HepG2 (cell line): Measurements from ENCODE around the gene SLC66A3. TPM values are rescaled to one million over a fixed set of nuclear protein-coding genes. Genes with fewer than 3 reads are reported as not detected.

Experiments
- ATAC-seq: fragments of 200-7000 bp; cut with Tn5 transposase; 3 replicates; pipeline ENCODE4 v1.9.1; 2020; ENCODE audit warnings: mild to moderate bottlenecking, moderate library complexity
- BruUV-seq: library from RNA; stranded (reverse); fragments of 400-500 nt; replicated peaks from 2 replicates; lab custom pipeline; 2021; lab: Mats Ljungman, UMichigan
- CTCF ChIA-PET: fragments of 300-600 bp; formaldehyde crosslinking; extraction: SDS; loops from one replicate; lab custom pipeline; 2021; ENCODE audit warnings: low total read pairs, inconsistent platforms, low intra/inter-chr PET ratio; lab: Yijun Ruan, JAX
- POLR2A ChIA-PET: fragments of 350-600 bp; sonication (Branson Sonifier 250); formaldehyde crosslinking; loops from one replicate; lab custom pipeline; 2020; ENCODE audit warnings: antibody characterized with exemption, inconsistent platforms; lab: Yijun Ruan, JAX
- DNase-seq: peaks from one replicate; pipeline ENCODE4 v3.0.0-alpha.2; 2015; ENCODE audit warnings: low spot score
- FAIRE-seq: peaks from 3 replicates; lab custom pipeline; 2011; peaks lifted over from hg19 to GRCh38; lab: Jason Lieb, UNC
- H2AFZ ChIP-seq: one replicate; pipeline ENCODE4 v1.6.1; 2011; ENCODE audit warnings: low read length, inconsistent platforms
- H3K27ac ChIP-seq: fragments of 300-600 bp; 3 replicates; pipeline ENCODE4 v1.8.0; 2011; ENCODE audit warnings: mixed run types, mild to moderate bottlenecking, mixed read lengths, low read length, inconsistent platforms; ENCODE audit not compliant: insufficient read depth; ENCODE audit errors: extremely low read length
- H3K27me3 ChIP-seq, 2 experiments: fragments of 200-600 bp in 1 of 2; 2 replicates in 1 of 2; 3 replicates in 1 of 2; pipeline versions ENCODE4 v1.6.0 to v1.8.0; 2011; ENCODE audit warnings: low read length in 2 of 2, mild to moderate bottlenecking in 2 of 2, moderate library complexity in 2 of 2, inconsistent platforms in 1 of 2; ENCODE audit not compliant: insufficient read depth in 2 of 2, control insufficient read depth in 1 of 2
- H3K36me3 ChIP-seq, 2 experiments: fragments of 200-600 bp in 1 of 2; replicated peaks in 1 of 2; 2 replicates in 1 of 2; 3 replicates in 1 of 2; pipeline versions ENCODE4 v1.5.1 to v1.8.0; 2011; ENCODE audit warnings: low read length in 2 of 2, inconsistent platforms in 1 of 2; ENCODE audit not compliant: insufficient read depth in 2 of 2, control insufficient read depth in 1 of 2
- H3K4me1 ChIP-seq: 2 replicates; pipeline ENCODE4 v1.5.1; 2012; ENCODE audit warnings: low read length, inconsistent platforms; ENCODE audit not compliant: insufficient read depth
- H3K4me2 ChIP-seq: 2 replicates; pipeline ENCODE4 v1.6.0; 2011; ENCODE audit warnings: low read depth, low read length, inconsistent platforms
- H3K4me3 ChIP-seq, 3 experiments: fragments of 200-600 bp in 1 of 3; sonication (generic), shearing (Covaris generic) in 1 of 3; replicated peaks in 1 of 3; 2 replicates each; pipeline ENCODE4 v1.5.1; 2011 to 2016; ENCODE audit warnings: low read length in 3 of 3, inconsistent platforms in 2 of 3, low read depth in 2 of 3, mild to moderate bottlenecking in 2 of 3, control low read depth in 1 of 3, mixed read lengths in 1 of 3; ENCODE audit not compliant: insufficient read depth in 1 of 3
- H3K79me2 ChIP-seq: one replicate; pipeline ENCODE4 v1.6.1; 2011; ENCODE audit warnings: low read length, inconsistent platforms; ENCODE audit not compliant: insufficient read depth
- H3K9ac ChIP-seq: 2 replicates; pipeline ENCODE4 v1.6.0; 2011; ENCODE audit warnings: mild to moderate bottlenecking, low read depth, low read length, inconsistent platforms; ENCODE audit not compliant: insufficient read depth
- H3K9me3 ChIP-seq: 2 replicates; pipeline ENCODE4 v1.5.1; 2012; ENCODE audit warnings: mild to moderate bottlenecking, low read length
- H4K20me1 ChIP-seq: 2 replicates; pipeline ENCODE4 v1.6.0; 2011; ENCODE audit warnings: inconsistent platforms, mild to moderate bottlenecking, low read length, moderate library complexity; ENCODE audit not compliant: insufficient read depth
- HDAC6 ChIP-seq: fragments of 200-600 bp; sonication (generic); IDR thresholded peaks from 2 replicates; pipeline ENCODE4 v1.7.0; 2017; ENCODE audit warnings: mild to moderate bottlenecking, antibody characterized with exemption, low read length, low read depth
- RBM22 ChIP-seq: fragments of 200-400 bp; formaldehyde crosslinking; optimal IDR thresholded peaks from 2 replicates; pipeline ENCODE3; 2017; ENCODE audit warnings: mild to moderate bottlenecking, low read length, moderate library complexity
- SSRP1 ChIP-seq: IDR thresholded peaks from 2 replicates; pipeline ENCODE4 v1.6.1; 2016; ENCODE audit warnings: control low read depth
- ZIK1 ChIP-seq: sonication (generic); formaldehyde crosslinking; IDR thresholded peaks from 2 replicates; pipeline ENCODE4 v1.5.0; 2020; ENCODE audit warnings: mild to moderate bottlenecking, low read depth, missing genetic modification reagents, borderline replicate concordance
- ZNF317 ChIP-seq: sonication (generic); formaldehyde crosslinking; IDR thresholded peaks from 2 replicates; pipeline ENCODE4 v1.5.0; 2020; ENCODE audit warnings: mild to moderate bottlenecking, missing genetic modification reagents
- ZNF652 ChIP-seq: IDR thresholded peaks from 2 replicates; pipeline ENCODE4 v1.6.1; 2016; ENCODE audit warnings: low read depth, borderline replicate concordance
- WGBS: methylation state at CpG from one replicate; pipeline ENCODE4 v1.1.6; 2017; ENCODE audit warnings: low lambda C conversion rate; 5-methylcytosine and 5-hydroxymethylcytosine counted together
- in situ Hi-C: cut with HindIII; loops from 2 replicates; pipeline ENCODE4 v1.10.0; 2017; ENCODE audit warnings: low pct_unique_long_range_greater_than_20kb; ENCODE audit not compliant: extremely low pct_ligation_motif_present
- intact Hi-C: fragments of 100-400 bp; cut with micrococcal nuclease; formaldehyde crosslinking; loops from one replicate; pipeline ENCODE4 v1.10.0; 2022; ENCODE audit not compliant: unreplicated experiment
- polyA plus RNA-seq, 8 experiments: library from polyadenylated mRNA; depleted of rRNA in 3 of 8; stranded (reverse) in 7 of 8; unstranded in 1 of 8; fragments of >200 nt; fragmentation: Illumina TruSeq in 4 of 8; extraction: Trizol in 4 of 8; gene quantifications; 2 replicates each; pipeline versions ENCODE4 v1.2.1 to v1.2.3, GENCODE V29; 2011 to 2016; ENCODE audit warnings: low read depth in 4 of 8, missing spikeins in 1 of 8, mixed read lengths in 1 of 8; ENCODE audit not compliant: insufficient read depth in 1 of 8
- total RNA-seq, 5 experiments: library from RNA; depleted of rRNA; stranded (reverse); fragments of >200 nt; fragmentation: Illumina TruSeq; extraction: Trizol; gene quantifications; 2 replicates each; pipeline ENCODE4 v1.2.3, GENCODE V29; 2016; ENCODE audit warnings: low read depth in 1 of 5
- TF ChIP-seq, protein P1 (sequence below): IDR thresholded peaks from 2 replicates; pipeline ENCODE4 v1.6.1; 2018; ENCODE audit warnings: missing genetic modification reagents

SLC66A3 gene
- total and polyA plus RNA-seq, 2 of the 13 experiments (the other 11 are each of a cell fraction or from before 2014, with no cell fraction given) = 2.2 to 3.7 TPM

DNA sequence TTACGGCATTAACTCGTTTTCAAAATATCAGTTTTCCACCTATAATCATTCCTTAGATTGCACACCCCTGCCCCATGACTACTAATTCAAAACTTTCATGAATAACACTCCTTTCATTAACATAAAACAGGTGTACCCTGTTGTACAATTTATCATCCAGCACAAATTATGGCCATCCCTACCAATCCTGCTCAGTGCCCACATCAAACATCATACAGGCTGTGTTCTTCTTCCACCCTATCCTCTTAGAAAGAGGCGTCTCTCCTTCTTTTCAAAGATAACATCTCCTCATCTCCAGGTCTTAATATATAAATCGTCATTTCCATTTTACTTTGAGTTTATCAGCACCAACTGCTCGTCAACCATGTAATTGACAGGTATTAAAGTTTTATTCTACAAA, 67.6 kb downstream of the SLC66A3 start:
- FAIRE-seq (no peak), ATAC-seq (no peak), DNase-seq (no peak)
- intact Hi-C loops = no loop called here
- no peak overlapping the region for H3K4me2 ChIP-seq
- H3K9ac ChIP-seq = no peak overlapping the region
- WGBS = 97% methylated on average over 5 of the region's 5 CpGs
- ChIA-PET CTCF (no interaction called here), POLR2A (no interaction called here)
- H2AFZ ChIP-seq = no peak overlapping the region
- H3K9me3 ChIP-seq = no peaks in the 10 kb centered on the region
- no peaks in the 10 kb centered on the region for H3K4me1 ChIP-seq
- H3K79me2 ChIP-seq = peaks cover 15% of the 10 kb centered on the region
- H3K27me3 ChIP-seq = no peaks in the 10 kb centered on the region
- peaks cover 13% of the 10 kb centered on the region; the same call in 1 of the 2 replicates for H4K20me1 ChIP-seq
- TF ChIP-seq SSRP1 (CRISPR knock-in tag) = 0 out of 2 replicates have a peak, but pooled peaks have one; percentile 22
- TF ChIP-seq HDAC6 = no peak
- no peak for TF ChIP-seq ZIK1 (CRISPR knock-in tag)
- peak; percentile 93 for TF ChIP-seq RBM22
- no peak overlapping the region for H3K27ac ChIP-seq
- no peak overlapping the region for H3K4me3 ChIP-seq
- peaks cover 29 to 85% of the 10 kb centered on the region in 2 experiments for H3K36me3 ChIP-seq
- in situ Hi-C loops = no loop called here
- no TSS peak for BruUV-seq

DNA sequence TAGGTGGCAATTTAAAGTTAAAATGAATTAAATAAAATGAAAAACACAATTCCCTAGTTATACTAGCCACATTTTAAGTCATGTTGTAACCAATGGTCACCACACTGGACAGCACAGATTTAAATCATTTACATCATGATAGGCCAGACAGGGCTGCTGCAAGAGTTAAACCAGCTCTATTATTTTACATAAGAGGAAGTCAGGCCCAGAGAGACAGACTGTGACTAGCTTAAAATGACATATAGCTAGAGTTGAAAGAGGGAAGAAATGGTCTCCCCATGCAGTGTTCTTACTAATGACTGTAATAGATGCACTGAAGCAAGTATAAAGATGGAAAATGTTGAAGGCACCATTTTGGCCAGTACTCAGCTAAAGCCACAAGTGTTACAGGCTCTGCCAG, 69.6 kb downstream of the SLC66A3 start:
- no peak overlapping the region for H2AFZ ChIP-seq
- POLR2A ChIA-PET = no interaction called here

More for the DNA sequence above, 69.6 kb downstream of the SLC66A3 start:
- ATAC-seq (peak; percentile 21), DNase-seq (no peak), FAIRE-seq (no peak)
- Histone ChIP-seq H4K20me1 (peaks cover 22% of the 10 kb centered on the region), H3K9me3 (no peaks in the 10 kb centered on the region), H3K9ac (no peak overlapping the region), H3K27me3 (no peaks in the 10 kb centered on the region), H3K4me1 (no peaks in the 10 kb centered on the region), H3K4me2 (no peak overlapping the region), H3K4me3 (no peak overlapping the region), H3K36me3 (peaks cover 26 to 83% of the 10 kb centered on the region in 2 experiments), H3K79me2 (peaks cover 27% of the 10 kb centered on the region), H3K27ac (no peak overlapping the region)
- CTCF ChIA-PET = no interaction called here
- no TSS peak for BruUV-seq
- TF ChIP-seq ZNF652 (CRISPR knock-in tag) = peak; percentile 48; the same call in 1 of the 2 replicates
- TF ChIP-seq, protein P1, sequence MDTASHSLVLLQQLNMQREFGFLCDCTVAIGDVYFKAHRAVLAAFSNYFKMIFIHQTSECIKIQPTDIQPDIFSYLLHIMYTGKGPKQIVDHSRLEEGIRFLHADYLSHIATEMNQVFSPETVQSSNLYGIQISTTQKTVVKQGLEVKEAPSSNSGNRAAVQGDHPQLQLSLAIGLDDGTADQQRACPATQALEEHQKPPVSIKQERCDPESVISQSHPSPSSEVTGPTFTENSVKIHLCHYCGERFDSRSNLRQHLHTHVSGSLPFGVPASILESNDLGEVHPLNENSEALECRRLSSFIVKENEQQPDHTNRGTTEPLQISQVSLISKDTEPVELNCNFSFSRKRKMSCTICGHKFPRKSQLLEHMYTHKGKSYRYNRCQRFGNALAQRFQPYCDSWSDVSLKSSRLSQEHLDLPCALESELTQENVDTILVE (CRISPR knock-in tag) = no peak
- peak; percentile 67; the same call in 1 of the 2 replicates for TF ChIP-seq ZNF317 (CRISPR knock-in tag)
- TF ChIP-seq RBM22 = peak; percentile 88
- intact Hi-C loops (no loop called here), in situ Hi-C loops (no loop called here)
